Endothelial cell of umbilical vein (primary cell): ENCODE data around the gene CPLX1. TPM values are rescaled to one million over a fixed set of nuclear protein-coding genes. Genes with fewer than 3 reads are reported as not detected.

Experiments
- BruUV-seq: library from RNA; stranded (reverse); fragments of 400-500 nt; replicated peaks from 2 replicates; lab custom pipeline; 2021; lab: Mats Ljungman, UMichigan
- CTCF ChIA-PET: fragments of 300-600, 350-600 bp; sonication (Branson Sonifier 250); formaldehyde crosslinking; loops from one replicate; lab custom pipeline; 2021; ENCODE audit warnings: antibody characterized with exemption, inconsistent platforms; lab: Charles Lee
- POLR2A ChIA-PET: fragments of 300-600, 350-600 bp; sonication (Branson Sonifier 250); formaldehyde crosslinking; loops from one replicate; lab custom pipeline; 2021; ENCODE audit warnings: antibody characterized with exemption, inconsistent platforms; lab: Charles Lee
- DNase-seq: peaks from one replicate; pipeline ENCODE4 v3.0.0-alpha.2; 2011; ENCODE audit warnings: low read depth, low spot score
- FAIRE-seq: peaks from 2 replicates; lab custom pipeline; 2011; peaks lifted over from hg19 to GRCh38; lab: Jason Lieb, UNC
- H2AFZ ChIP-seq: 2 replicates; pipeline ENCODE4 v1.6.0; 2012; ENCODE audit warnings: low read depth, low read length, control low read depth, inconsistent platforms
- H3K27ac ChIP-seq: 2 replicates; pipeline ENCODE4 v1.5.1; 2011; ENCODE audit warnings: low read depth, mild to moderate bottlenecking, control low read depth, low read length, moderate library complexity; ENCODE audit not compliant: insufficient read depth
- H3K27me3 ChIP-seq, 2 experiments: 2 replicates each; pipeline versions ENCODE4 v1.6.0 to v1.6.1; 2011; ENCODE audit warnings: low read length in 2 of 2, mixed read lengths in 1 of 2; ENCODE audit not compliant: control insufficient read depth in 2 of 2, insufficient read depth in 2 of 2
- H3K36me3 ChIP-seq, 2 experiments: 2 replicates in 1 of 2; 3 replicates in 1 of 2; pipeline ENCODE4 v1.5.1; 2011; ENCODE audit warnings: low read length in 2 of 2, mild to moderate bottlenecking in 1 of 2, moderate library complexity in 1 of 2; ENCODE audit not compliant: control insufficient read depth in 2 of 2, insufficient read depth in 2 of 2; ENCODE audit errors: extremely low read depth in 1 of 2
- H3K4me1 ChIP-seq: 3 replicates; pipeline ENCODE4 v1.5.1; 2011; ENCODE audit warnings: mild to moderate bottlenecking, low read length; ENCODE audit not compliant: control insufficient read depth, insufficient read depth; ENCODE audit errors: extremely low read depth
- H3K4me2 ChIP-seq: 2 replicates; pipeline ENCODE4 v1.6.1; 2011; ENCODE audit warnings: low read length, control low read depth, mixed read lengths; ENCODE audit not compliant: insufficient read depth
- H3K4me3 ChIP-seq, 3 experiments: fragments of 200-600 bp in 1 of 3; sonication (generic), shearing (Covaris generic) in 1 of 3; replicated peaks in 1 of 3; 2 replicates each; pipeline ENCODE4 v1.5.1; 2011 to 2016; ENCODE audit warnings: control low read depth in 3 of 3, low read length in 3 of 3, mild to moderate bottlenecking in 2 of 3, inconsistent platforms in 1 of 3, low read depth in 1 of 3, moderate library complexity in 1 of 3; ENCODE audit not compliant: insufficient read depth in 1 of 3
- H3K79me2 ChIP-seq: 2 replicates; pipeline ENCODE4 v1.6.0; 2012; ENCODE audit warnings: low read length, inconsistent platforms; ENCODE audit not compliant: control insufficient read depth, insufficient read depth
- H3K9ac ChIP-seq: replicated peaks from 2 replicates; pipeline ENCODE3; 2011; ENCODE audit warnings: low read length, control low read depth; ENCODE audit not compliant: insufficient read depth; ENCODE audit errors: extremely low read depth
- H3K9me1 ChIP-seq: replicated peaks from 3 replicates; pipeline ENCODE4 v1.6.0; 2011; ENCODE audit warnings: mild to moderate bottlenecking, low read length; ENCODE audit not compliant: control insufficient read depth, insufficient read depth; ENCODE audit errors: extremely low read depth
- H3K9me3 ChIP-seq: replicated peaks from 2 replicates; pipeline ENCODE4 v1.5.1; 2012; ENCODE audit warnings: low read length, inconsistent platforms; ENCODE audit not compliant: control insufficient read depth, insufficient read depth
- H4K20me1 ChIP-seq: replicated peaks from 2 replicates; pipeline ENCODE3; 2011; ENCODE audit warnings: mild to moderate bottlenecking, low read length; ENCODE audit not compliant: control insufficient read depth, insufficient read depth; ENCODE audit errors: extremely low read depth
- EZH2 ChIP-seq: IDR thresholded peaks from 2 replicates; pipeline ENCODE4 v1.6.1; 2012; ENCODE audit warnings: borderline replicate concordance, low read depth, mild to moderate bottlenecking, moderate library complexity, low read length, inconsistent platforms; ENCODE audit not compliant: severe bottlenecking
- FOS ChIP-seq: IDR thresholded peaks from 2 replicates; pipeline ENCODE4 v1.6.1; 2011; ENCODE audit warnings: mild to moderate bottlenecking, low read length, moderate library complexity, borderline replicate concordance; ENCODE audit not compliant: insufficient read depth
- GATA2 ChIP-seq: IDR thresholded peaks from 2 replicates; pipeline ENCODE4 v1.7.0; 2011; ENCODE audit warnings: low read depth, mild to moderate bottlenecking, moderate library complexity, mixed read lengths, low read length; ENCODE audit not compliant: insufficient read length, insufficient read depth
- JUN ChIP-seq: IDR thresholded peaks from 2 replicates; pipeline ENCODE4 v1.6.1; 2011; ENCODE audit warnings: borderline replicate concordance, low read depth; ENCODE audit not compliant: insufficient read length, insufficient read depth
- MYC ChIP-seq: IDR thresholded peaks from one replicate; pipeline ENCODE4 v1.6.1; 2011; ENCODE audit warnings: mild to moderate bottlenecking, low read depth, low read length
- POLR2A ChIP-seq: IDR thresholded peaks from 2 replicates; pipeline ENCODE4 v1.6.1; 2012; ENCODE audit warnings: low read depth, mild to moderate bottlenecking, control low read depth, low read length
- POLR2AphosphoS5 ChIP-seq: IDR thresholded peaks from 2 replicates; pipeline ENCODE4 v1.6.1; 2012; ENCODE audit warnings: low read depth, mild to moderate bottlenecking, control low read depth, low read length, moderate library complexity; ENCODE audit not compliant: insufficient read depth
- dilution Hi-C: fragments of 300-500 bp; cut with MboI; formaldehyde crosslinking; loops from one replicate; pipeline ENCODE4 v1.15.0; 2019; ENCODE audit warnings: low sequenced_read_pairs; ENCODE audit not compliant: extremely low pct_ligation_motif_present
- intact Hi-C: fragments of 100-400 bp; cut with micrococcal nuclease; formaldehyde crosslinking; loops from one replicate; pipeline ENCODE4 v1.10.0; 2022
- polyA plus RNA-seq, 4 experiments: library from polyadenylated mRNA; depleted of rRNA in 3 of 4; stranded (reverse) in 3 of 4; unstranded in 1 of 4; fragments of >200 nt; gene quantifications; 2 replicates each; pipeline versions ENCODE4 v1.2.1 to v1.2.3, GENCODE V29; 2011 to 2012; ENCODE audit warnings: missing spikeins in 1 of 4
- total RNA-seq: library from RNA; stranded (reverse); gene quantifications from 2 replicates; pipeline ENCODE4 v1.2.3, GENCODE V29; 2021
- TF ChIP-seq, protein P1 (sequence below), 2 donors: IDR thresholded peaks; 1 replicate in 1 of 2; 2 replicates in 1 of 2; pipeline ENCODE4 v1.5.1; 2011; ENCODE audit warnings: low read length in 2 of 2, mild to moderate bottlenecking in 2 of 2, moderate library complexity in 2 of 2, control low read depth in 1 of 2, inconsistent platforms in 1 of 2, low read depth in 1 of 2; ENCODE audit not compliant: insufficient read depth in 1 of 2; ENCODE audit errors: extremely low read depth in 1 of 2
- TF ChIP-seq, protein P2 (sequence below): IDR thresholded peaks from 2 replicates; pipeline ENCODE4 v1.6.1; 2011; ENCODE audit not compliant: insufficient read depth, insufficient read length

Gene CPLX1
- total and polyA plus RNA-seq, 2 donors (not counting 3 experiments of a cell fraction or from before 2014, with no cell fraction given): 1.0 to 1.8 TPM

DNA sequence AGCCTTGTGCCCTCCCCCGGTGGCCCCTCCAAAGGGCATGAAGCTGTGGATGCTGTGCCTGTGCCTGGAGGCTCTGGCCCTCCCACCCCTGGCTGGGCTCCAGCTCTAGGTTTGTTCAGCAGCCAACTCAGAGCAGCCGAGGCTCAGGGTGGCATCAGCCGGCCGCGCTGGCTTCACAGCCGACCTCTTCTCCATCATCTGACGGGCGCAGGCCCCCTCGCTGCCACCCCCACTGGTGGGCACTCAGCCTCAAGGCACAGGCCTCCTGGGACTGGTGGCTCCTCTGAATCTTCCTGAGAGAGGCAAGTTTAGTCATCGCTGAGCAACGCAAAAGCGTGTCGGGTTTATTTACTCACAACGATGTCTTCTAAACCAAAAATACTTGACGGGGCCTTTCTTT lies 74.3 kb downstream of the CPLX1 start:
- FAIRE-seq (no peak), DNase-seq (no peak)
- Histone ChIP-seq H3K27ac (no peak overlapping the region), H3K9ac (no peak overlapping the region), H3K36me3 (peaks cover 7 to 32% of the 10 kb centered on the region in 2 experiments), H3K9me1 (no peaks in the 10 kb centered on the region), H2AFZ (no peak overlapping the region), H3K4me3 (no peak overlapping the region), H3K4me2 (no peak overlapping the region), H3K79me2 (peaks cover 13% of the 10 kb centered on the region), H3K9me3 (no peaks in the 10 kb centered on the region), H4K20me1 (no peaks in the 10 kb centered on the region), H3K27me3 (no peaks in the 10 kb centered on the region), H3K4me1 (peaks cover 11% of the 10 kb centered on the region)
- POLR2A ChIA-PET: no interaction called here
- CTCF ChIA-PET: interaction anchor here (1.4 kb wide), 1 partner anchor 235 kb away, joined by 3 read pairs; the partner anchor contains the start of gene IDUA
- intact Hi-C loops: no loop called here
- no TSS peak for BruUV-seq
- dilution Hi-C loops: no loop called here
- TF ChIP-seq, protein P1, sequence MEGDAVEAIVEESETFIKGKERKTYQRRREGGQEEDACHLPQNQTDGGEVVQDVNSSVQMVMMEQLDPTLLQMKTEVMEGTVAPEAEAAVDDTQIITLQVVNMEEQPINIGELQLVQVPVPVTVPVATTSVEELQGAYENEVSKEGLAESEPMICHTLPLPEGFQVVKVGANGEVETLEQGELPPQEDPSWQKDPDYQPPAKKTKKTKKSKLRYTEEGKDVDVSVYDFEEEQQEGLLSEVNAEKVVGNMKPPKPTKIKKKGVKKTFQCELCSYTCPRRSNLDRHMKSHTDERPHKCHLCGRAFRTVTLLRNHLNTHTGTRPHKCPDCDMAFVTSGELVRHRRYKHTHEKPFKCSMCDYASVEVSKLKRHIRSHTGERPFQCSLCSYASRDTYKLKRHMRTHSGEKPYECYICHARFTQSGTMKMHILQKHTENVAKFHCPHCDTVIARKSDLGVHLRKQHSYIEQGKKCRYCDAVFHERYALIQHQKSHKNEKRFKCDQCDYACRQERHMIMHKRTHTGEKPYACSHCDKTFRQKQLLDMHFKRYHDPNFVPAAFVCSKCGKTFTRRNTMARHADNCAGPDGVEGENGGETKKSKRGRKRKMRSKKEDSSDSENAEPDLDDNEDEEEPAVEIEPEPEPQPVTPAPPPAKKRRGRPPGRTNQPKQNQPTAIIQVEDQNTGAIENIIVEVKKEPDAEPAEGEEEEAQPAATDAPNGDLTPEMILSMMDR (IDR thresholded peaks at IDR 0.05; ENCODE audit: extremely low read depth in 1 of 2, insufficient read depth in 1 of 2, low read depth in 1 of 2, low read length in 2 of 2): no peak
- TF ChIP-seq JUN (no peak), MYC (no peak), EZH2 (no peak), POLR2A (no peak), POLR2AphosphoS5 (no peak), FOS (no peak), GATA2 (no peak)
- TF ChIP-seq, protein P2, sequence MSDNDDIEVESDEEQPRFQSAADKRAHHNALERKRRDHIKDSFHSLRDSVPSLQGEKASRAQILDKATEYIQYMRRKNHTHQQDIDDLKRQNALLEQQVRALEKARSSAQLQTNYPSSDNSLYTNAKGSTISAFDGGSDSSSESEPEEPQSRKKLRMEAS: no peak
